ENCODE data around the gene PTPN3. TPM values are rescaled to one million over a fixed set of nuclear protein-coding genes. Genes with fewer than 3 reads are reported as not detected.

PTPN3 gene
- total and polyA plus RNA-seq, 9 of the 15 experiments (the other 6 are each of a cell fraction or from before 2014, with no cell fraction given), result 0.02 TPM; not detected in 8

GRCh38 chr9:109453210-109453842 lies 44.8 kb downstream of the PTPN3 start (continued):
- TF ChIP-seq, protein P1, sequence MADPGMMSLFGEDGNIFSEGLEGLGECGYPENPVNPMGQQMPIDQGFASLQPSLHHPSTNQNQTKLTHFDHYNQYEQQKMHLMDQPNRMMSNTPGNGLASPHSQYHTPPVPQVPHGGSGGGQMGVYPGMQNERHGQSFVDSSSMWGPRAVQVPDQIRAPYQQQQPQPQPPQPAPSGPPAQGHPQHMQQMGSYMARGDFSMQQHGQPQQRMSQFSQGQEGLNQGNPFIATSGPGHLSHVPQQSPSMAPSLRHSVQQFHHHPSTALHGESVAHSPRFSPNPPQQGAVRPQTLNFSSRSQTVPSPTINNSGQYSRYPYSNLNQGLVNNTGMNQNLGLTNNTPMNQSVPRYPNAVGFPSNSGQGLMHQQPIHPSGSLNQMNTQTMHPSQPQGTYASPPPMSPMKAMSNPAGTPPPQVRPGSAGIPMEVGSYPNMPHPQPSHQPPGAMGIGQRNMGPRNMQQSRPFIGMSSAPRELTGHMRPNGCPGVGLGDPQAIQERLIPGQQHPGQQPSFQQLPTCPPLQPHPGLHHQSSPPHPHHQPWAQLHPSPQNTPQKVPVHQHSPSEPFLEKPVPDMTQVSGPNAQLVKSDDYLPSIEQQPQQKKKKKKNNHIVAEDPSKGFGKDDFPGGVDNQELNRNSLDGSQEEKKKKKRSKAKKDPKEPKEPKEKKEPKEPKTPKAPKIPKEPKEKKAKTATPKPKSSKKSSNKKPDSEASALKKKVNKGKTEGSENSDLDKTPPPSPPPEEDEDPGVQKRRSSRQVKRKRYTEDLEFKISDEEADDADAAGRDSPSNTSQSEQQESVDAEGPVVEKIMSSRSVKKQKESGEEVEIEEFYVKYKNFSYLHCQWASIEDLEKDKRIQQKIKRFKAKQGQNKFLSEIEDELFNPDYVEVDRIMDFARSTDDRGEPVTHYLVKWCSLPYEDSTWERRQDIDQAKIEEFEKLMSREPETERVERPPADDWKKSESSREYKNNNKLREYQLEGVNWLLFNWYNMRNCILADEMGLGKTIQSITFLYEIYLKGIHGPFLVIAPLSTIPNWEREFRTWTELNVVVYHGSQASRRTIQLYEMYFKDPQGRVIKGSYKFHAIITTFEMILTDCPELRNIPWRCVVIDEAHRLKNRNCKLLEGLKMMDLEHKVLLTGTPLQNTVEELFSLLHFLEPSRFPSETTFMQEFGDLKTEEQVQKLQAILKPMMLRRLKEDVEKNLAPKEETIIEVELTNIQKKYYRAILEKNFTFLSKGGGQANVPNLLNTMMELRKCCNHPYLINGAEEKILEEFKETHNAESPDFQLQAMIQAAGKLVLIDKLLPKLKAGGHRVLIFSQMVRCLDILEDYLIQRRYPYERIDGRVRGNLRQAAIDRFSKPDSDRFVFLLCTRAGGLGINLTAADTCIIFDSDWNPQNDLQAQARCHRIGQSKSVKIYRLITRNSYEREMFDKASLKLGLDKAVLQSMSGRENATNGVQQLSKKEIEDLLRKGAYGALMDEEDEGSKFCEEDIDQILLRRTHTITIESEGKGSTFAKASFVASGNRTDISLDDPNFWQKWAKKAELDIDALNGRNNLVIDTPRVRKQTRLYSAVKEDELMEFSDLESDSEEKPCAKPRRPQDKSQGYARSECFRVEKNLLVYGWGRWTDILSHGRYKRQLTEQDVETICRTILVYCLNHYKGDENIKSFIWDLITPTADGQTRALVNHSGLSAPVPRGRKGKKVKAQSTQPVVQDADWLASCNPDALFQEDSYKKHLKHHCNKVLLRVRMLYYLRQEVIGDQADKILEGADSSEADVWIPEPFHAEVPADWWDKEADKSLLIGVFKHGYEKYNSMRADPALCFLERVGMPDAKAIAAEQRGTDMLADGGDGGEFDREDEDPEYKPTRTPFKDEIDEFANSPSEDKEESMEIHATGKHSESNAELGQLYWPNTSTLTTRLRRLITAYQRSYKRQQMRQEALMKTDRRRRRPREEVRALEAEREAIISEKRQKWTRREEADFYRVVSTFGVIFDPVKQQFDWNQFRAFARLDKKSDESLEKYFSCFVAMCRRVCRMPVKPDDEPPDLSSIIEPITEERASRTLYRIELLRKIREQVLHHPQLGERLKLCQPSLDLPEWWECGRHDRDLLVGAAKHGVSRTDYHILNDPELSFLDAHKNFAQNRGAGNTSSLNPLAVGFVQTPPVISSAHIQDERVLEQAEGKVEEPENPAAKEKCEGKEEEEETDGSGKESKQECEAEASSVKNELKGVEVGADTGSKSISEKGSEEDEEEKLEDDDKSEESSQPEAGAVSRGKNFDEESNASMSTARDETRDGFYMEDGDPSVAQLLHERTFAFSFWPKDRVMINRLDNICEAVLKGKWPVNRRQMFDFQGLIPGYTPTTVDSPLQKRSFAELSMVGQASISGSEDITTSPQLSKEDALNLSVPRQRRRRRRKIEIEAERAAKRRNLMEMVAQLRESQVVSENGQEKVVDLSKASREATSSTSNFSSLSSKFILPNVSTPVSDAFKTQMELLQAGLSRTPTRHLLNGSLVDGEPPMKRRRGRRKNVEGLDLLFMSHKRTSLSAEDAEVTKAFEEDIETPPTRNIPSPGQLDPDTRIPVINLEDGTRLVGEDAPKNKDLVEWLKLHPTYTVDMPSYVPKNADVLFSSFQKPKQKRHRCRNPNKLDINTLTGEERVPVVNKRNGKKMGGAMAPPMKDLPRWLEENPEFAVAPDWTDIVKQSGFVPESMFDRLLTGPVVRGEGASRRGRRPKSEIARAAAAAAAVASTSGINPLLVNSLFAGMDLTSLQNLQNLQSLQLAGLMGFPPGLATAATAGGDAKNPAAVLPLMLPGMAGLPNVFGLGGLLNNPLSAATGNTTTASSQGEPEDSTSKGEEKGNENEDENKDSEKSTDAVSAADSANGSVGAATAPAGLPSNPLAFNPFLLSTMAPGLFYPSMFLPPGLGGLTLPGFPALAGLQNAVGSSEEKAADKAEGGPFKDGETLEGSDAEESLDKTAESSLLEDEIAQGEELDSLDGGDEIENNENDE (IDR thresholded peaks at IDR 0.05; ENCODE audit: low read depth, low read length), result no peak
- no peak for TF ChIP-seq ZBTB2 (IDR thresholded peaks at IDR 0.05)
- TF ChIP-seq CBFA2T3 (IDR thresholded peaks at IDR 0.05), result 0 out of 2 replicates have a peak, but pooled peaks have one; percentile 6
- no peak for TF ChIP-seq SMARCA4 (IDR thresholded peaks at IDR 0.05)
- TF ChIP-seq, protein P2, sequence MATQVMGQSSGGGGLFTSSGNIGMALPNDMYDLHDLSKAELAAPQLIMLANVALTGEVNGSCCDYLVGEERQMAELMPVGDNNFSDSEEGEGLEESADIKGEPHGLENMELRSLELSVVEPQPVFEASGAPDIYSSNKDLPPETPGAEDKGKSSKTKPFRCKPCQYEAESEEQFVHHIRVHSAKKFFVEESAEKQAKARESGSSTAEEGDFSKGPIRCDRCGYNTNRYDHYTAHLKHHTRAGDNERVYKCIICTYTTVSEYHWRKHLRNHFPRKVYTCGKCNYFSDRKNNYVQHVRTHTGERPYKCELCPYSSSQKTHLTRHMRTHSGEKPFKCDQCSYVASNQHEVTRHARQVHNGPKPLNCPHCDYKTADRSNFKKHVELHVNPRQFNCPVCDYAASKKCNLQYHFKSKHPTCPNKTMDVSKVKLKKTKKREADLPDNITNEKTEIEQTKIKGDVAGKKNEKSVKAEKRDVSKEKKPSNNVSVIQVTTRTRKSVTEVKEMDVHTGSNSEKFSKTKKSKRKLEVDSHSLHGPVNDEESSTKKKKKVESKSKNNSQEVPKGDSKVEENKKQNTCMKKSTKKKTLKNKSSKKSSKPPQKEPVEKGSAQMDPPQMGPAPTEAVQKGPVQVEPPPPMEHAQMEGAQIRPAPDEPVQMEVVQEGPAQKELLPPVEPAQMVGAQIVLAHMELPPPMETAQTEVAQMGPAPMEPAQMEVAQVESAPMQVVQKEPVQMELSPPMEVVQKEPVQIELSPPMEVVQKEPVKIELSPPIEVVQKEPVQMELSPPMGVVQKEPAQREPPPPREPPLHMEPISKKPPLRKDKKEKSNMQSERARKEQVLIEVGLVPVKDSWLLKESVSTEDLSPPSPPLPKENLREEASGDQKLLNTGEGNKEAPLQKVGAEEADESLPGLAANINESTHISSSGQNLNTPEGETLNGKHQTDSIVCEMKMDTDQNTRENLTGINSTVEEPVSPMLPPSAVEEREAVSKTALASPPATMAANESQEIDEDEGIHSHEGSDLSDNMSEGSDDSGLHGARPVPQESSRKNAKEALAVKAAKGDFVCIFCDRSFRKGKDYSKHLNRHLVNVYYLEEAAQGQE (IDR thresholded peaks at IDR 0.05; ENCODE audit: borderline replicate concordance), result peak; percentile 41; the same call in 1 of the 2 replicates
- TF ChIP-seq, protein P2 (CRISPR knock-in tag; IDR thresholded peaks at IDR 0.05; ENCODE audit: low read depth), result no peak
- TF ChIP-seq XRCC4 (IDR thresholded peaks at IDR 0.05; ENCODE audit: extremely low read depth, insufficient read depth, insufficient read length), result no peak
